ENCODE measurements around the gene NRP2. TPM values are rescaled to one million over a fixed set of nuclear protein-coding genes. Genes with fewer than 3 reads are reported as not detected.

The NRP2 gene
- total and polyA plus RNA-seq, 8 donors = 42.3 to 122 (median 60.9) TPM

DNA sequence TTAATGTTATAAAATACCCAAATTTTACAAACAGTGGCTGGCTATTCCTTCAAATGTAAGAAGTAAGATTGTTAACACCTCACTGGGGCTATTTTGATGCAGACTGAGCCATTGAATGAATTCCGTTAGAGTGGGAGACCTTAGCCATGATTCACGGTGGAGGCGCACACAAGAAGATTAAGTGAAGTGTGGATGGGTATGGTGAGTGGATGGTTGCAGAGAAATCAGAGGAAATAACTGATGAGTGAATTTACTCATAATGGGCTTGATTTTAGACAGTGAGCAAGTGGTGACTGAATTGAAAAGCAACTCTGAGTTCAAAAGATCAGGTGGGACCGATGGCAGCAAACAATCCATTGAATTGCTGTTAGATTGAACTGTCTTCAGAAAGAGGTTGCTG is 75.0 kb downstream of the NRP2 start:
- H3K27ac ChIP-seq = no peak overlapping the region
- peaks cover 13 to 23% of the 10 kb centered on the region in 2 donors for H3K4me1 ChIP-seq
- ATAC-seq = no peak
- intact Hi-C loops (cut with DNase I) = no loop called here
- no peak for DNase-seq
- H3K27me3 ChIP-seq = no peaks in the 10 kb centered on the region
- H3K4me3 ChIP-seq = no peak overlapping the region
- H3K36me3 ChIP-seq = peaks cover 0 to 11% of the 10 kb centered on the region in 2 donors
- TF ChIP-seq, protein P1, sequence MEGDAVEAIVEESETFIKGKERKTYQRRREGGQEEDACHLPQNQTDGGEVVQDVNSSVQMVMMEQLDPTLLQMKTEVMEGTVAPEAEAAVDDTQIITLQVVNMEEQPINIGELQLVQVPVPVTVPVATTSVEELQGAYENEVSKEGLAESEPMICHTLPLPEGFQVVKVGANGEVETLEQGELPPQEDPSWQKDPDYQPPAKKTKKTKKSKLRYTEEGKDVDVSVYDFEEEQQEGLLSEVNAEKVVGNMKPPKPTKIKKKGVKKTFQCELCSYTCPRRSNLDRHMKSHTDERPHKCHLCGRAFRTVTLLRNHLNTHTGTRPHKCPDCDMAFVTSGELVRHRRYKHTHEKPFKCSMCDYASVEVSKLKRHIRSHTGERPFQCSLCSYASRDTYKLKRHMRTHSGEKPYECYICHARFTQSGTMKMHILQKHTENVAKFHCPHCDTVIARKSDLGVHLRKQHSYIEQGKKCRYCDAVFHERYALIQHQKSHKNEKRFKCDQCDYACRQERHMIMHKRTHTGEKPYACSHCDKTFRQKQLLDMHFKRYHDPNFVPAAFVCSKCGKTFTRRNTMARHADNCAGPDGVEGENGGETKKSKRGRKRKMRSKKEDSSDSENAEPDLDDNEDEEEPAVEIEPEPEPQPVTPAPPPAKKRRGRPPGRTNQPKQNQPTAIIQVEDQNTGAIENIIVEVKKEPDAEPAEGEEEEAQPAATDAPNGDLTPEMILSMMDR (IDR thresholded peaks at IDR 0.05) = no peak
- no peaks in the 10 kb centered on the region for H3K9me3 ChIP-seq

DNA sequence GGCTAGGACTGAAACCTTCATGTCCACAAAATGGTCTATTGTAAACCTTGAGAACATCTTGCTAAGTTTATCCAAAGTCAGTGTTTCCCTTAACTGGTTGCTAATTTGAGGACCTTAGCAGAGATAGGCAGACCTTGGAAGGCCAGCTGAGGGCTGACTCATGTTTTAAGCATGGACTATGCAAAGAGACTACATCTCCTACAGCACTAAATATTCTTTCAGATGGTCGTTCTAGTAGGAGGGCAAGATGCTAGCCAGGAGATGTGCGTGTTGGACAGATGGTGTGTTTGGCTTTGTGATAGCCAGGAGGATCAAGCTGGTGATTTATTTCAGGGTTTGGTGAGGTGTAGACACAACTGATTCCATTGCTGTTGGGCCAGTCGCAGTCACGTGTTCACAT is 75.8 kb downstream of the NRP2 start:
- no peak overlapping the region for H3K27ac ChIP-seq
- H3K4me1 ChIP-seq = peaks cover 13 to 23% of the 10 kb centered on the region in 2 donors
- DNase-seq (no peak), ATAC-seq (peak; percentile 39)
- intact Hi-C loops (cut with DNase I) = no loop called here
- no peaks in the 10 kb centered on the region for H3K9me3 ChIP-seq
- peaks cover 0 to 3% of the 10 kb centered on the region in 2 donors for H3K36me3 ChIP-seq
- no peaks in the 10 kb centered on the region for H3K27me3 ChIP-seq
- H3K4me3 ChIP-seq = no peak overlapping the region
- TF ChIP-seq, protein P1 (IDR thresholded peaks at IDR 0.05) = no peak

DNA sequence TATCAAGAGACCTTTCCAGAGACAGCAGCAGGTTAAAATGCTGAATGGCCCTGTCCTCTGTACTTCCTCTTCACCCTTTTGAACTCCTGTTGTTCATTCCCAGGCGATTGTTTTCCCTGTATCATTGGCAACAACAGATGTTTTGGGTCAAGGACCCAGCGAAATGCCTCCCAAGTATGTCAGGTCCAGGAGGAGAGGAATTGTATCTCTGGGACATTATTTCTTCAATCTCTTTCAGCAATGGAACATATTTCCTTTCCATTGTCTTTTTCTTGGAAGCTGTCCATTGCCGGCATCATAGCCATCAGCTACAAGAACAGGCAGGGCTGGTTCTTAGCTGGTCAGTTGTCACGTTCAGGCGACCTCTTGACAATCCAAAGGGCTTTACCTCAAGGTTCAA is 76.2 kb downstream of the NRP2 start:
- H3K9me3 ChIP-seq = no peaks in the 10 kb centered on the region
- H3K27me3 ChIP-seq = no peaks in the 10 kb centered on the region
- DNase-seq = no peak
- no peak overlapping the region for H3K27ac ChIP-seq
- H3K4me3 ChIP-seq = no peak overlapping the region
- intact Hi-C loops (cut with DNase I) = no loop called here
- no peak for ATAC-seq
- peaks cover 18 to 23% of the 10 kb centered on the region in 2 donors for H3K4me1 ChIP-seq
- TF ChIP-seq, protein P1 (IDR thresholded peaks at IDR 0.05) = no peak
- no peaks in the 10 kb centered on the region for H3K36me3 ChIP-seq

DNA sequence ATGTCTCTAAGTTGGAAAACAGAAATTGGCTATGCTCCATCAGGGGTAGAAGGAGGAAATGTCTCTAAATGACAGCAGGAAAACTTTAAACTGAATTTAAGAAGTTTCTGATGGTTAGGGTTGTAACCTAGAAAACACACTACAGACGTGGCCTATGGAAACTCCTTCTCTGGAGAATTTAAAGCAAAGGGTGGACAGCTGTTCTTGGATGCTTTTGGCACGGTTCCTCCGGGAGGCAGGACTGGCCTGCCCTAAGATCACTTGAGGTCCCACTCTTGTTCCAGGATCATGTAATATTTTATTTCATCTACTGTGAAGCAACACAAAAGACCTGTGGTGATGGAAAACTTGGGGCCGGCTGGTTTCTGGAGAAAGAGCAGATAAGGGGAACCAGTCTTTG is 77.0 kb downstream of the NRP2 start:
- H3K27me3 ChIP-seq = peaks cover 0 to 2% of the 10 kb centered on the region in 2 donors
- no peaks in the 10 kb centered on the region for H3K36me3 ChIP-seq
- TF ChIP-seq, protein P1 (IDR thresholded peaks at IDR 0.05) = no peak
- H3K27ac ChIP-seq = no peak overlapping the region
- no peak for ATAC-seq
- H3K4me3 ChIP-seq = no peak overlapping the region
- DNase-seq = no peak
- no peaks in the 10 kb centered on the region for H3K9me3 ChIP-seq
- peaks cover 20 to 25% of the 10 kb centered on the region in 2 donors for H3K4me1 ChIP-seq
- intact Hi-C loops (cut with DNase I) = no loop called here

DNA sequence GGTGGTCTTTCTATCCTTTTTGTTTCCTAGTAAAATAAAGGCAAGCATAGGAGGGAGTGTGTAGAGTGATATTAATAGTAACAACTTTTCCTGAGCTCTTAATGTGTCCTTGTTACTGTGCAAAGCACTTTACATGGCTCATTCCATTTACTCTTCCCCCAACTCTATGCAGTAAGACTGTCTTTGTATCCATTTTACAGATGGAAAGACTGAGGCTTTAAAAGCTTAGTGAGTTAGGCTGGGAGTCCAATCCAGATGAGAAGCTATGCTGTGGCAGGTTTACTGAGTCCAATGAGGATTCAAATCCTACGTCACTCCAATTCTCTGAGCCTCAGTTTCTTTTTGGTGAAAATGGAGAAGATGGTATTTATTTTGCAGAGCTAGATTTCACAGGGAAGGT is 77.4 kb downstream of the NRP2 start:
- intact Hi-C loops (cut with DNase I) = loop anchor here in 1 of 2 donors (10.0 kb wide), 1 partner anchor 125 kb away; no protein-coding TSS in a partner anchor
- DNase-seq (no peak), ATAC-seq (no peak)
- Histone ChIP-seq H3K4me1 (peaks cover 15 to 25% of the 10 kb centered on the region in 2 donors), H3K27me3 (peaks cover 0 to 7% of the 10 kb centered on the region in 2 donors), H3K9me3 (no peaks in the 10 kb centered on the region), H3K27ac (no peak overlapping the region), H3K4me3 (no peak overlapping the region), H3K36me3 (no peaks in the 10 kb centered on the region)
- TF ChIP-seq, protein P1 (IDR thresholded peaks at IDR 0.05) = no peak
